MG63 (cell line): ENCODE data around the gene PRKAR2B. TPM values are rescaled to one million over a fixed set of nuclear protein-coding genes. Genes with fewer than 3 reads are reported as not detected.

Experiments
- DNase-seq: peaks from one replicate; pipeline ENCODE4 v3.0.0-alpha.2; 2020
- H3K27me3 ChIP-seq: fragments of 250-450 bp; sonication (Bioruptor Pico); 2 replicates; pipeline ENCODE4 v1.5.1; 2020; ENCODE audit warnings: mild to moderate bottlenecking, moderate library complexity
- H3K36me3 ChIP-seq: fragments of 250-450 bp; sonication (Bioruptor Pico); 2 replicates; pipeline ENCODE4 v1.5.1; 2020; ENCODE audit warnings: mild to moderate bottlenecking, moderate library complexity
- H3K4me3 ChIP-seq: fragments of 250-450 bp; sonication (Bioruptor Pico); 2 replicates; pipeline ENCODE4 v1.5.1; 2020; ENCODE audit warnings: mild to moderate bottlenecking, moderate library complexity
- H3K9me3 ChIP-seq: fragments of 250-450 bp; sonication (Bioruptor Pico); 2 replicates; pipeline ENCODE4 v1.5.1; 2020; ENCODE audit warnings: mild to moderate bottlenecking, moderate library complexity
- total RNA-seq: library from RNA; depleted of rRNA; stranded (reverse); fragments of >200 nt; shearing (Covaris generic); gene quantifications from 2 replicates; pipeline ENCODE4 v1.2.3, GENCODE V29; 2014; ENCODE audit warnings: low replicate concordance; rRNA removed

Gene PRKAR2B
- total RNA-seq, 1 experiment from 2014 or later, result 1.3 TPM

DNA sequence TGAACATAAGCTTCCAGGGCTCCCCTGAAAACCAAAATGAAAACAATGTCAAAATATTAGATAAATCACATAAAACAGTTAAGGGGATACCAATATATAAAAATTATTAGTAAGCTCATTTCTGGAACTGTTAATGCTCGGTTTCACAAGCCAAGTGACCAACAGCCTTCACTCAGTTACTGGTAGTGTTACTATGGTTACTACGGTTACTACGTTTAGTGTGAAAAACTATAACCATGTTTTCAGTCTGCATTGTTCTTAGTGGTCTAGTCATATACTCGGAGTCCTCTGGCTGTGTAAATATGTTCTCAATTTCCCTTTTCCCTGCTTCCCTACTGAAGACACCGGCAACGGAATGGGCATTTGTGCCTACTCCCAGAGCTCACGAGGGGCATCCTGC, 159.1 kb downstream of the PRKAR2B start:
- DNase-seq, result no peak
- no peaks in the 10 kb centered on the region for H3K27me3 ChIP-seq
- no peaks in the 10 kb centered on the region for H3K9me3 ChIP-seq
- no peak overlapping the region for H3K4me3 ChIP-seq
- H3K36me3 ChIP-seq, result no peaks in the 10 kb centered on the region; the same call in 1 of the 2 replicates

DNA sequence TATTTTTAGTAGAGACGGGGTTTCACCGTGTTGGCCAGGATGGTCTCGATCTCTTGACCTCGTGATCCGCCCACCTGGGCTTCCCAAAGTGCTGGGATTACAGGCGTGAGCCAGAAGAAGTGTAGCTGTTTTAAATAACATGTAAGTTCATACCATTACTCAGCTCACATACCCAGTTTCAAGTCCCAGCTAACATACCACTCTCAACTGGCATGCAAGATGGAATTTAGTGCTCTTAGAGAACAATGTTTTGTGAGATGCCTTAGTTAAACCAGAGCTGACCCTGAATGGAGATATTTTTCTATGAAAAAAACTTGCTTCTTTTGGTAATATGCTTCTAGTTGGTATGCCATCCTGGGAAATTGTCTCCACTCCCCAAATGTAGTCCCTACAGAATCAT, 161.6 kb downstream of the PRKAR2B start:
- no peak overlapping the region for H3K4me3 ChIP-seq
- H3K9me3 ChIP-seq, result no peaks in the 10 kb centered on the region
- H3K27me3 ChIP-seq, result no peaks in the 10 kb centered on the region
- no peak for DNase-seq
- H3K36me3 ChIP-seq, result no peaks in the 10 kb centered on the region

DNA sequence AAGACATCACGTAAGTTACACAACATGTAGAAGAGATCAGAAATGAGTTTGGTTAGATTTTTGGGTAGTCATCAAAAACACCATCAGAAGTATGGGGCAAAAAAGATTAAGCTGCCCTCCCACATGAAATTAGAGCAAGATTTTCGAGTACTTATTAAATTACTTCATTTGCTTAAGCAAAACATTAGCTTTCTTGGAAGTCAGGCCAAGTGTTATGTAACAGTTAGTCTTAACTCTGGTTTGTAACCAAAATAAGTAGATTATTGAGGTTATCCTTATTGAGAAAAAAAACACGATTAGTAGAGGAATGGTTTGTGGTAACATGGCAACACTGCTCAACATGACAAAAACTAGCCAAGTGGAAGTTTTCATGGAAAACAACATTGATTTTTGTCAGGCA, 162.2 kb downstream of the PRKAR2B start:
- Histone ChIP-seq H3K9me3 (no peaks in the 10 kb centered on the region), H3K27me3 (no peaks in the 10 kb centered on the region), H3K36me3 (no peaks in the 10 kb centered on the region), H3K4me3 (no peak overlapping the region)
- DNase-seq, result no peak

DNA sequence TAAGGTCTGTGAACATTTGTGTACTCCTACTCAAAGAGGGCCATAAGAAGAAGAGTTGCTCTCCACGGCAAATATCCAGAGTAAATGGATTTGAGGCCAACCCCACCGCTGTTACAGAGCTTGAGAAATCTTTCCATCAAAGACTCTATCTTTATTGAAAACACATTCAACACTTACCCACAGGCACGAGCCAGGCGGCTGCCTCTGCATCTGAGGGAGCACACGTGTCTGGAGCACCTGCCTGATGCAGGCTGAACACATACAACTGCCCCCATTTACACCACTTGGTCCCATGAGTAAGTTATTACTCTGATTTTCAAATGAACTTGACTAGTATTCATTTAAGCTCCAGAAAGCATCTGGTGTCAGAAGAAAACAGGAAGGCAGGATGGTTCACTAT, 163.0 kb downstream of the PRKAR2B start:
- no peak overlapping the region for H3K4me3 ChIP-seq
- H3K36me3 ChIP-seq, result no peaks in the 10 kb centered on the region
- H3K9me3 ChIP-seq, result no peaks in the 10 kb centered on the region
- no peak for DNase-seq
- H3K27me3 ChIP-seq, result no peaks in the 10 kb centered on the region

DNA sequence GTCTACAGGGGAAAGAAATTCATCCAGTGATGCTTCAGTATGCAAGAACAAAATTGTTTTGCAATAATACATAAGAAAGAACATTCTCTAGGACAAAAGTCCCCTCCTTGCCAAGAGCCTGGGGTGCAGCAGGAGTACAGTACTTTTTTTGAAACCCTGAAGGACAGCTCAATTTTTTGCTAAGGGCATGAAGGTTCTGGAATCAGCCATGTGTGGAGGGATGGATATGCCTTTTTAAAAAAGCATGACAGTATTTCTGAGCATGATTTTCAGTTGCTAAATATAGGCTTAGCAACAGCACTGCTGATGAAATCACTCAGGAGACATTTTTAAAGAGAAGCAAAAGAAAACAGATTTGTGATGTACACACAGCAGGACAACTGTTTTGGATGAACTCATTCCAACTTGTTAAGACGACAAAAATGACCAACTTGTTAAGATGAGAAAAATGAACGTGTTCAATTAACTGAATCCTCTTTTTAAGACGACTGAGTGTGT, 163.6 kb downstream of the PRKAR2B start:
- no peak for DNase-seq
- H3K36me3 ChIP-seq, result no peaks in the 10 kb centered on the region
- no peaks in the 10 kb centered on the region for H3K27me3 ChIP-seq
- H3K9me3 ChIP-seq, result no peaks in the 10 kb centered on the region
- no peak overlapping the region for H3K4me3 ChIP-seq

DNA sequence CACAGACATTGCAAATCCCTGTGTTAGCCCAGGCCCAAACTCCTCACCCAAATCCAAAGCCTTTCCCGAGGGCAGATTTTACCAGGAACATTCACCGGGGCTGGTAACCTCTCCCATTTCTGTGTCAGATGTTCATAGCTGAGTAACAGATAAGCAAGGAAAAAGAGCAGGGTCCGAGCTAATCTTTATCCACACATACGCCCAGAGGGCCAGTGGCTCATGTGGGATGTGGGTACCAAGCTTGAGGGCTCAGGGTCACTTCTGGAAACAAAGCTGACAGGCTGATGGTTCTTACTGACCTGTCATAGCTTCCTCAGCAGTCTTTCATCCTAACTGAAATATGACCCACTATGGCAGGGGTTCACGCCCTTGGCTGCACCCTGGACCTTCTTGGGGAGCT, 164.1 kb downstream of the PRKAR2B start:
- DNase-seq, result no peak
- Histone ChIP-seq H3K27me3 (no peaks in the 10 kb centered on the region), H3K9me3 (no peaks in the 10 kb centered on the region), H3K4me3 (no peak overlapping the region), H3K36me3 (no peaks in the 10 kb centered on the region)

DNA sequence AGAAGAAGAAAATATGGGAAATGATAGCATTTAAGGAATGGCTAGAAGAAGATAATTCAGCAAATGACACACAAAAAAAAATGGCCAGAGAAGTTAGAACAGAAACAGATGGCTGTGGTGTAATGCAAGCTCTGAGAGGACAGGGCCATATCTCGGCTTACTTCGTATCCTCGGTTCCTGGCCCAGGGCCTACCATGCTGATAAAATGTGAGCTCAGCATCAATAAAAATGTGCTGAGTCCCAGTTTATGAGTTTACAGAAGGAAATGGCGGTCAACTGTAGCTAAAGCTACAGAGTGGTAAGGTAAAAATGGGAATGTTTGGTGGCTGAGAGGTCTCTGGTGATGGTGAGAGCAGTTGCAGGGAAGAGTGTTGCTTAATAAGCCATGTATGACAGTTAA, 165.1 kb downstream of the PRKAR2B start:
- Histone ChIP-seq H3K27me3 (no peaks in the 10 kb centered on the region), H3K9me3 (no peaks in the 10 kb centered on the region), H3K36me3 (no peaks in the 10 kb centered on the region), H3K4me3 (no peak overlapping the region)
- no peak for DNase-seq

DNA sequence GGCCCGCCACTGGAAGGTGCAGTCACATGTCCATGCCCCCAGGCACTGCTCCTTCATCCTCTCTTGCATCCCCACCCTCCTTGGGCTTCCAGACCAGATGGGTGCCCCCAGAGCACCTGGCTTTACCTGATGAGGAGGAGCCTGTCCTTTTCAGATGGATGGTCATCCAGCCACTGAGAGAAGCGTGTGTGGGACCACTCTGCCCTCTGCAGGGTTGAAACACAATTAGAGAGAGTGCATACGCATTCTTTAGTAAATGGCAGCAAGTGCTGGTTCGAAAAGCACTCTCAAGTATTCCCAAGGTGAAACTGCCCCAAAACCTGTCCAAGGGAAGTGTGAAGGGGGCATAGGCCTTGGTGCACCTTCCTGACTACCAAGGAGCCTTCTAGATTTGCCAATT, 165.9 kb downstream of the PRKAR2B start:
- no peak overlapping the region for H3K4me3 ChIP-seq
- H3K36me3 ChIP-seq, result no peaks in the 10 kb centered on the region
- no peaks in the 10 kb centered on the region for H3K9me3 ChIP-seq
- H3K27me3 ChIP-seq, result no peaks in the 10 kb centered on the region
- DNase-seq, result no peak

Other genes with a start within 250 kb of the PRKAR2B start
- gene PIK3CG, start 179.4 kb upstream of the PRKAR2B start, total RNA-seq, result not detected in 2 replicates
- gene HBP1, start 124.3 kb downstream of the PRKAR2B start, total RNA-seq, result 24.0 and 26.8 TPM in 2 replicates